Skin of body (tissue), 2 donors: Measurements from ENCODE around the gene MC5R. TPM values are rescaled to one million over a fixed set of nuclear protein-coding genes. Genes with fewer than 3 reads are reported as not detected.
"Not testable (repeated sequence)": the region's sequence is repeated elsewhere in the genome, so short reads cannot be mapped to it uniquely, and the experiment has no call there.

Experiments
- DNase-seq: peaks from one replicate; lab custom pipeline; 2025; lab: John Stamatoyannopoulos, UW
- total RNA-seq: library from RNA; depleted of rRNA; stranded (reverse); fragments of >200 nt; gene quantifications from one replicate; pipeline ENCODE4 v1.2.3, GENCODE V29; 2014

MC5R gene
- total RNA-seq, 1 donor from 2014 or later, result not detected

DNA sequence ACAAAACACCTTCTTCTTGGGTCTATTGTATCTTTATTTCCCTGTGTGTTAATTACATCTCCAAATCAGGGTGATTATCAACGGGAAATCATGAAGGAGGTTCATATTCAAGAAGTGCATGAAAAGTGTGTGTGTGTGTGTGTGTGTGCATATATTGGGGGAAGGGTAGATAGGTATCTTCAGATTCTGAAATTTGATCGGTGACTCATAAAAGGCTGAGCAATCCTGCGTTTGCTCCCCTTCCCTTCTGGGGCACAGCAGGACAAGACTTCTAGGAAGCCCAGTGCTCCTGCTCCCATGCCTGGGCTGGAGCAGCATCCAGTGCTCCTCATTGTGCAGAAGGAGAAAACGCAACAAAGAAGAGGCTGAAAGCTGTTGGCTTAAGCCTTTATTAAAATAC is 25.8 kb downstream of the MC5R start:
- DNase-seq, result no peak

DNA sequence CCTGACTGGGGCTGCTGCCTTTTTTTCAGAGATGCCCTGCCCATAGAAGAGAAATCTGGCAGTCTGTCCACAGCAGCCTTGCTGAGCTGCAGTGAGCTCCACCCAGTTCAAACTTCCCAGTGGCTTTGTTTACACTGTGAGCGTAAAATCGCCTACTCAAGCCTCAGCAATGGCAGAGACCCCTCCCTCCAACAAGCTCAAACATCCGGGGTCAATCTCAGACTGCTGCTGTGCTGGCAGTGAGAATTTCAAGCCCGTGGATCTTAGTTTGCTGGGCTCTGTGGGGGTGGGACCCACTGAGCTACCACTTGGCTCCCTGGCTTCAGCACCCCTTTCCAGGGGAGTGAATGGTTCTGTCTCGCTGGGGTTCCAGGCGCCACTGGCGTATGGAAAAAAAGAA is 38.9 kb downstream of the MC5R start:
- not testable (repeated sequence) for DNase-seq

DNA sequence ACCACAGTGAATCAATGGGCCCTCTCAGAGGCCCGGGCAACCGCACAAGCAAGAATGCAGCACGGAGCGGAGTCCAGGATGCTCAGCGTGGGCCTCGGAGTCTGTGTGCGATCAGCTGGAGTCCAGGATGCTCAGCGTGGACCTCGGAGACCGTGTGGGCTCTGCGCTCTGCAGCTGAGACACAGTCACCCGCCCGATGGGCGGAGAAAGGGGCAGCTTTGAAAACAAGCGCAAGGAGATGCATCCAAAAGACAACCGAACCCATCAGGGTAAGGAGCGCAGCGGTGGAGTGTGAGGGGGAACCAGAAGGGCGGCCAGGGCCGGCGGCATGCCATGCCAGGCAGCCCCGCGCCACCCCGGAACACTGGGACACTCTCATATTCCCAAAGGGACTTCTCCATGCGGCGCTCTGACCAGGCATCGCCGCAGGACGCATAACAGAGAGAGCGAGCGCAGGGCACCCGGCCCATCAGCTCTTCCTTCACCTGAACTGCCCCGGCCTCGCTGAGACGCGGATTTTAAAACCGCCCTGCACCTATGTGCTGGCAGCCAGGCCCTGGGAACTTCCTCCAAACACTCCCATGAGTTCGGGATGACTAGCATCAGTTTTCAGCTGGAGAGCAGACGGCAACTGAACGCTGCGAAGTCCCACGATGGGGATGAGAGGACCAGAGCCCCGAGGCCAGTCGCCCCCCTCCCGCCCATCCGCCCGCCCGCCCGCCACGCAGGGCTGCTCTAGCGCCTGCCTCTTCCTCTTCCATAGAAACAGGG is 44.7 kb downstream of the MC5R start:
- DNase-seq, result no peak

DNA sequence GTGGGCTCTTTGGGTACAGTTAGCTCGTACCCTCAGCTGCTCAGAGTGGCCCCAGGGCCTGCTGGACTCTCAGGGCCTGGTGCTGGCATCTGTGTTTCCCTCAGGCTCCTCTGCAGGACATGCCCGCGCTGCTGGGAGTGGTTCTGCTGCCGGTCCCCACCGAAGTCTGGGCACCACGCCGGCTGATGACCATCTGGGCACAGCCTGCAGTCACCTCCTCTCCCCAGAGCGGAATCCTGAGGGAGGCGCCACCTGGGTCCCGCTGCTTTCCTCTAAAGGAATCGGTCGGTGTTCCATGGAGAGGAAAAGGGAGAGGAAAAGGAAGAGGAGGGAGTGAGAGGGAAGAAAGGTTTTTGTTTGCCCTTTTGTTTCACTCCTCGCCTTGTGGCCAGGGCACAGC is 47.8 kb downstream of the MC5R start:
- DNase-seq, result no peak

DNA sequence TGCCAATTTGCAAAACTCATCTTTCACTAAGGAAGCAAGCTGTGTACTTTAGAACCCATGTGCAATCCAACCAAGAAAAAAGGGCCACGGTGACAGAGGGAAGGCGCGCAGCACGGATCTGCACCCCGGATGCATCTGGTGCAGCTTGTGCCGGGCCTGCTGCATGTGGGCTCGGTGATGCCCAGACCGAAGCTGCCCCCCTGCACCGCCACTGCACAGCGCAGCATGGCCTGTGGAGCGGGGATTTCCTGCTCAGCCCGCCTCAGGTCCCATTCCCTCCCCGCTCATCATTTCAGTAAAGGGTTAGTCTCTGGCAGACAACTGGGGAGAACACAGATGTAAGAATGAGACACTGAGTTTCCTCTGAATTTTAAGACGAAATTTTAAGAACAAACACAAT is 48.4 kb downstream of the MC5R start:
- DNase-seq, result no peak

DNA sequence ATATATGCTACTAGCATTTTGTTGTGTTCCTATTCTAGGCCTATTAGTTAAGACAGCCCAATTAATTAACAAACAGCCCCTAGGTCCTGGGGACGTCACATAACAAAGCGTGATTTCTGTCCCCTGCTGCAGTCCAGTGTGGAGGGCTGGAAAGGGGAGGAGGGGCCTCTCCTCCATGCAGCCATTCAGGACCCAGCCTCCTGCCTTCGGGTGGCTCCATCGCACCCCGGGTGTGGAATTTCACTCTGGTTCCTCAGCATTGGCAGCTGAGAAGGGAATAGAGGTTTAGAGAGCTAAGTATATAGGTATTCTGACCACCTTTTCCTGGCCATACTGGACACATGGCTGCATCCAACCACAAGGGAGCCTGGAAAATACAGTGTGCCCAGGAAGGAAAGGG is 49.0 kb downstream of the MC5R start:
- DNase-seq, result no peak

DNA sequence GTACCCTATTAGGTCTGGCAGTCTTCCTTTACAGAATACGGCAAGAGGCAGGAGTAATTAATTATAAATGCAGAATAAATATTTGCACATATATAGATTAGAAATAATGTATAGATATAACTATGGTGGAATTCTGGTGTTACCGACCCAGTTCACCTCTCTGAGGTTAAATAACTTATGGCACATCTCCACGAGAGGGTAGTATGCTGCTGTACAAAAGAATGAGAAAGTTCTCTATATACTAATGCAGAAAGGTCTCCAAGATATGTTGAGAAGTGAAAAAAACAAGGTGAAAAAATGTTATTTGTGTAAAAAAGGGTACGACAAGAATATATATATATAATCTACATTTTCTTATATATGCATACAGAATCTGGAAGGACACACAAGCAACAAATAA is 50.6 kb downstream of the MC5R start:
- no peak for DNase-seq

Other genes starting within 250 kb of the MC5R start
- 18.1 TPM for gene FAM210A, start 97.6 kb upstream of the MC5R start, total RNA-seq
- 34.9 TPM for gene RNMT, start 97.5 kb upstream of the MC5R start, total RNA-seq
- gene MC2R, start 91.4 kb downstream of the MC5R start, total RNA-seq, result not detected